OCI-LY3 (cell line): ENCODE results near the gene MATN1.

ENCODE experiments used
- CTCF ChIP-seq: fragments of 200-600, 300-600 bp; sonication (generic); IDR thresholded peaks from 2 replicates; pipeline ENCODE4 v1.5.1; 2014; ENCODE audit warnings: antibody characterized with exemption, low read length, low read depth
- EZH2phosphoT487 ChIP-seq: fragments of 200-600 bp; shearing (Covaris generic); IDR thresholded peaks from 2 replicates; pipeline ENCODE4 v1.6.1; 2018; ENCODE audit warnings: antibody characterized with exemption, mixed run types, low read depth

GRCh38 chr1:30675289-30675688, 48.1 kb downstream of the MATN1 start:
- TF ChIP-seq EZH2phosphoT487 (no peak), CTCF (no peak)
